ENCODE measurements around the gene CLEC17A. TPM values are rescaled to one million over a fixed set of nuclear protein-coding genes. Genes with fewer than 3 reads are reported as not detected.

CLEC17A gene
- total and polyA plus RNA-seq, 11 donors: 0.10 TPM; not detected in 10

- TF ChIP-seq, protein P1, sequence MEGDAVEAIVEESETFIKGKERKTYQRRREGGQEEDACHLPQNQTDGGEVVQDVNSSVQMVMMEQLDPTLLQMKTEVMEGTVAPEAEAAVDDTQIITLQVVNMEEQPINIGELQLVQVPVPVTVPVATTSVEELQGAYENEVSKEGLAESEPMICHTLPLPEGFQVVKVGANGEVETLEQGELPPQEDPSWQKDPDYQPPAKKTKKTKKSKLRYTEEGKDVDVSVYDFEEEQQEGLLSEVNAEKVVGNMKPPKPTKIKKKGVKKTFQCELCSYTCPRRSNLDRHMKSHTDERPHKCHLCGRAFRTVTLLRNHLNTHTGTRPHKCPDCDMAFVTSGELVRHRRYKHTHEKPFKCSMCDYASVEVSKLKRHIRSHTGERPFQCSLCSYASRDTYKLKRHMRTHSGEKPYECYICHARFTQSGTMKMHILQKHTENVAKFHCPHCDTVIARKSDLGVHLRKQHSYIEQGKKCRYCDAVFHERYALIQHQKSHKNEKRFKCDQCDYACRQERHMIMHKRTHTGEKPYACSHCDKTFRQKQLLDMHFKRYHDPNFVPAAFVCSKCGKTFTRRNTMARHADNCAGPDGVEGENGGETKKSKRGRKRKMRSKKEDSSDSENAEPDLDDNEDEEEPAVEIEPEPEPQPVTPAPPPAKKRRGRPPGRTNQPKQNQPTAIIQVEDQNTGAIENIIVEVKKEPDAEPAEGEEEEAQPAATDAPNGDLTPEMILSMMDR (IDR thresholded peaks at IDR 0.05): no peak
- no peak for TF ChIP-seq POLR2A (IDR thresholded peaks at IDR 0.05)
- no peak for DNase-seq
- Histone ChIP-seq H3K9me3 (no peaks in the 10 kb centered on the region), H3K27ac (no peak overlapping the region), H3K4me3 (no peak overlapping the region), H3K36me3 (peaks cover 0 to 36% (median 15%) of the 10 kb centered on the region in 9 donors), H3K27me3 (no peaks in the 10 kb centered on the region), H3K4me1 (peaks cover 4 to 60% (median 27%) of the 10 kb centered on the region in 12 donors)
- intact Hi-C loops (cut with DNase I): no loop called here
- ATAC-seq: no peak
- 63 to 79% (median 69%) methylated on average over 4 to 18 of the region's 18 CpGs for WGBS, 4 donors
Measured at GRCh38 chr19:14566712-14567077, 16.2 kb upstream of the CLEC17A start.

DNA sequence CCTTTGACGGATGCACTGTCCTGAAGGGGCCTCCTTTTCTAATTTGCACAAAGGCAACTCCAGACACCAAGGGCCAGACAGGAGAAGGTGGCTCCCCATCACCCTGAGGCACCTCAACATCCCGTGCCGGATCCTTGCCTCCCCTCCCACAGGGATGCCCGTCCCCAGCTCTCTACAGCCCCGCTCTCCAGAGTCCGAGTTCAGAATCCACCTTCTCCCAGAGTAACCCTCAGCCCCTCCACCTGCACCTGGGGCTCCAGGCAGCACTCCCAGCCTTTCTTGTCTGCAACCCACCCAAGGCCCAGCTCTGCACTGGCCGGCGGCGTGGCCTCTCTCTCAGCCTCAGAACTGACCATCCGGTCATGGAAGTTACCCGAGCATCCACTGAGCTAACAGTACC is 15.8 kb upstream of the CLEC17A start:
- WGBS, 4 donors: 75 to 78% (median 76%) methylated on average over 11 of the region's 11 CpGs
- Histone ChIP-seq H3K27ac (no peak overlapping the region), H3K36me3 (peaks cover 0 to 36% (median 15%) of the 10 kb centered on the region in 9 donors)

DNA sequence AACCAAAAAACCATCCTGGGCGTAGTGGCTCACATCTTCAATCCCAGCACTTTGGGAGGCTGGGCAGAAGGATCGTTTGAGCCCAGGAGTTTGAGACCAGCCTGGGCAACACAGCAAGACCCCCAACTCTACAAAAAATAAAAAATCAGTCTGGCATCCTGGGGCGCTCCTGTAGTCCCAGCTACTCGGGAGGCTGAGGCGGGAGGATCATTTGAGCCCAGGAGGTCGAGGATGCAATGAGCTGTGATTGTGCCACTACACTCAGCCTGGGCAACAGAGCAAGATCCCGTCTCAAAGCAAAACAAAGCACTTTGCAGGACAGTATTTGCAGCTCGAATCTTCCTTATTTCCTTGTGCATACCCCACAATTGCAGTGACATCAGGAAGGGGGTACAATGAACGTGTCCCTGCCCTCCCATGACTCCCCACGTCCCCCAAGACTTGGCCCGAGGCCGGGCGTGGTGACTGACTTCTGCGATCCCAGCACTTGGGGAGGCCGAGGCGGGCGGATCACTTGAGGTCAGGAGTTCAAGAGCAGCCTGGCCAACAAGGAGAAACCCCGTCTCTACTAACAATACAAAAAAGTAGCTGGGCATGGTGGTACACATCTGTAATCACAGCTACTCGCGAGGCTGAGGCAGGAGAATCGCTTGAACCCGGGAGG is 11.9 kb upstream of the CLEC17A start:
- 41 to 55% (median 44%) methylated on average over 20 to 22 of the region's 22 CpGs for WGBS, 4 donors
- H3K27ac ChIP-seq: peak overlapping the region in 11 of 12 donors; percentile 76 to 95 (median 87)
- TF ChIP-seq, protein P1 (IDR thresholded peaks at IDR 0.05): no peak
- TF ChIP-seq POLR2A (IDR thresholded peaks at IDR 0.05): no peak
- no peaks in the 10 kb centered on the region for H3K27me3 ChIP-seq
- ATAC-seq (no peak), DNase-seq (no peak)
- intact Hi-C loops (cut with DNase I): loop anchor here in 6 of 10 donors (5.0 kb wide), 3 partner anchors 116 to 321 kb away; partner anchors contain the start of gene OR7A17 (in 1 of the 6)
- H3K9me3 ChIP-seq: no peaks in the 10 kb centered on the region
- peaks cover 4 to 50% (median 27%) of the 10 kb centered on the region in 12 donors for H3K4me1 ChIP-seq
- peak overlapping the region; percentile 66 to 99 (median 93) for H3K4me3 ChIP-seq
- peaks cover 0 to 27% (median 8%) of the 10 kb centered on the region in 9 donors for H3K36me3 ChIP-seq

More for the DNA sequence above, 15.8 kb upstream of the CLEC17A start:
- DNase-seq: no peak
- H3K27me3 ChIP-seq: no peaks in the 10 kb centered on the region
- no peak overlapping the region for H3K4me3 ChIP-seq
- intact Hi-C loops (cut with DNase I): no loop called here
- ATAC-seq: no peak
- no peak for TF ChIP-seq POLR2A (IDR thresholded peaks at IDR 0.05)
- TF ChIP-seq, protein P1 (IDR thresholded peaks at IDR 0.05): no peak
- H3K9me3 ChIP-seq: no peaks in the 10 kb centered on the region
- peaks cover 4 to 56% (median 24%) of the 10 kb centered on the region in 12 donors for H3K4me1 ChIP-seq

GRCh38 chr19:14571695-14572490 is 11.0 kb upstream of the CLEC17A start, which contains the start of gene NDUFB7:
Gene NDUFB7, minus strand, starts transcription at chr19:14572066. Its CDS starts 66 bp downstream, at chr19:14572000.
- peak; percentile 95 to 98 (median 98) for ATAC-seq
- intact Hi-C loops (cut with DNase I): loop anchor here in 7 of 10 donors (2.0 to 5.0 kb wide), 4 partner anchors 115 to 320 kb away; partner anchors contain the start of gene OR7A17 (in 1 of the 7)
- DNase-seq: peak; percentile 91 to 95 (median 94)
- H3K4me3 ChIP-seq: peak within 1 kb of the TSS; percentile 66 to 99 (median 93)
- no peaks in the 10 kb centered on the region for H3K9me3 ChIP-seq
- H3K4me1 ChIP-seq: peaks cover 4 to 50% (median 27%) of the 10 kb centered on the region in 12 donors
- H3K27ac ChIP-seq: peak within 1 kb of the TSS; percentile 76 to 95 (median 87)
- TF ChIP-seq, protein P1 (IDR thresholded peaks at IDR 0.05): peak; percentile 54 to 95 (median 78)
- peak in 1 of 2 donors; percentile 58 for TF ChIP-seq POLR2A (IDR thresholded peaks at IDR 0.05)
- no peaks in the 10 kb centered on the region for H3K27me3 ChIP-seq
- WGBS, 4 donors: 3 to 5% (median 3%) methylated on average over 21 to 40 of the region's 40 CpGs
- H3K36me3 ChIP-seq: peaks cover 0 to 21% (median 6%) of the 10 kb centered on the region in 9 donors

All from heart left ventricle (tissue), 16 donors.